ENCODE measurements around the gene NDUFS2. TPM values are rescaled to one million over a fixed set of nuclear protein-coding genes. Genes with fewer than 3 reads are reported as not detected.

Gene NDUFS2
- total and polyA plus RNA-seq, 9 of the 15 experiments (the other 6 are each of a cell fraction or from before 2014, with no cell fraction given), result 70.0 to 176 (median 141) TPM

DNA sequence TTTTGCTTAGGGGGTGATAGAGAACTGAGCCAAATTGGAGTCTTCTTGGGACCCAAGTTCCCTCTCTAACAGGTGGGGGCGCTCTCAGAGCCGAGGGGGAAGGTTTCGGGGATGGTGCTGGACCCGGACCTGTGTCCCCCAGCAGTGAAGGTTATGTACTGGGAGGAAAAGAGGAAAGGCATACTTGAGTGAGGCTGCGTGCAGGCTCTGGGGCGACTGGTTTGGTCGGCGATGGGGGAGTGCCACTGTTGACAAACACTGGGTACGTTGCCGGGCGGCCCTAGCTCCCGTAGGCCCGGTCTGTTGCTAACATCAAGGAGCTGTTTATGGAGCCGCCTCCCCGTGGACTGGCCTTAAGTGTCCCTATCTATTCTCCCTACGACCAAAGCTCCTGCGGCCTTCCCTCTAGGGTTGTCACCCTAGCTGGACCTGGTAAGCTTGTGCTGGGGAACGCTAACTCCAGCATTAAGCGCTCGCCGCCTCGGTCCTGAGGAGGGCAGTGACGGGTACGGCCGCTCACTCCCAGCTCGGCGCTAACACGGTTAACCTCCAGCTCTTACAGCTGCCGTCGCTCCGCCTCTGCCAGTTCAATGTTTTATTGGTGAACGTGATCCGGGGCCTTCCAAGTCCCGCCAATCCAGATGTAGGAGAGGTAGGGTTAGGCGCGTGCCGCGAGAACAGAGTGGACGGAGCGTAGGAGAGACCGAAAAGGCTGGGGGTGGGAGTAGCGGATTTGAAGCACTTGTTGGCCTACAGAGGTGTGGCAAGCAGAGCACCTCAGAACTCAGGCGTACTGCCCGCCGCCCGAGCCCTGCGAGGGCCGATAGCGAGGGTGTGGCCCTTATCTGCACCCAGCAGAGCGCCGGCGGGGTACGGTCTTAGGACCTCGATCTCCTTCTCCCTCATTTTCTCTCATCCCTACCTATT lies 36.2 kb upstream of the NDUFS2 start, which contains the start of gene PPOX (continued):
- TF ChIP-seq, protein P1, sequence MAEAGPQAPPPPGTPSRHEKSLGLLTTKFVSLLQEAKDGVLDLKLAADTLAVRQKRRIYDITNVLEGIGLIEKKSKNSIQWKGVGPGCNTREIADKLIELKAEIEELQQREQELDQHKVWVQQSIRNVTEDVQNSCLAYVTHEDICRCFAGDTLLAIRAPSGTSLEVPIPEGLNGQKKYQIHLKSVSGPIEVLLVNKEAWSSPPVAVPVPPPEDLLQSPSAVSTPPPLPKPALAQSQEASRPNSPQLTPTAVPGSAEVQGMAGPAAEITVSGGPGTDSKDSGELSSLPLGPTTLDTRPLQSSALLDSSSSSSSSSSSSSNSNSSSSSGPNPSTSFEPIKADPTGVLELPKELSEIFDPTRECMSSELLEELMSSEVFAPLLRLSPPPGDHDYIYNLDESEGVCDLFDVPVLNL (CRISPR knock-in tag; IDR thresholded peaks at IDR 0.05; ENCODE audit: low read depth), result no peak
- TF ChIP-seq CBFB (CRISPR knock-in tag; IDR thresholded peaks at IDR 0.05), result no peak
- TF ChIP-seq CXXC5 (CRISPR knock-in tag; IDR thresholded peaks at IDR 0.05), result peak; percentile 100
- TF ChIP-seq, protein P2, sequence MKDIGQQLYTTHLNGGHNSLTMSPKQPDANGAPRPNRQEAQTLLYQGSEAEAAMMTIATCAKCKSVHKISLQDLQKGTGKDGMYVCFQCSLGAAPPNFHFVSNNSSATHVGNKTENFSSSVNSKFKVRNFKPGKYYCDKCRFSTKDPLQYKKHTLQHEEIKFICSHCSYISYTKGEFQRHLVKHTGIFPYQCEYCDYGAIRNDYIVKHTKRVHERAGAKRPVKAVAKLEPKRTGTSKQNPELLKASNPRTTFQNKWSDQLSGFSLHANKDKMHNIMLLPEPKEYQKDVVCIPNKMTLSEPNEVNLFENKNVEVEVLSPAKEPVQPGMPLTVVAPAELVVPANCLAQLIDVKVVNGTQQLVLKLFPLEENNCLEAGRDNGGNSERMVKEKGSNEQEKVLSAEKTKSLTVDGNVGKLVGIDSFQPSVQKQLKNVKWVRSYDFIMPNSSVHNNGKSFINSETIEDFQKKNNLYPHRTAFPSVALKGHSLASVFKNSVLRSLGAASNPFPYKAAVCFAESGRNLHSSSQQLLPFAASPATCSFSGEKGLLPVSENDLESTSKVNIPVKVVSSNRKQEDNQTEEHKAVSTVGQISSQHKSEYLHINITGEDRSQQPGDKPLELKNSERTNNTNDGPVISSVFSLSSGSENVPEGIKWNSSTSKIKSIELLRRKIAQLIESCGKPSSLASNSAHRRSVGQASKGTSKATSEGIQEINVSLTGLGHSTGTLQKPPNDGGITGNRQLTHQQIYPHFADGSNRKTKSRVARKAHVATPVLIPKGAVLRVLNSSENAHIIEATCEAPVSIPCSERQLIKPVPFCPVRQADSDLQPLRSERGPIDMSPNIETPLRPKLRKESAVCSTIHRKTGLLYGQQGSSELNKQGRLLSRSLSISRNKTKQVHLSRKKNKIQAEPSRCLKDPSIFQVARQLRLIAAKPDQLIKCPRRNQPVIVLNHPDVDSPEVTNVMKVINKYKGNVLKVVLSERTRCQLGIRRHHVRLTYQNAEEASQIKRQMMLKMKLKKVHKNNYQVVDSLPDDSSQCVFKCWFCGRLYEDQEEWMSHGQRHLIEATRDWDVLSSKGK (CRISPR knock-in tag; IDR thresholded peaks at IDR 0.05), result no peak
- TF ChIP-seq, protein P3, sequence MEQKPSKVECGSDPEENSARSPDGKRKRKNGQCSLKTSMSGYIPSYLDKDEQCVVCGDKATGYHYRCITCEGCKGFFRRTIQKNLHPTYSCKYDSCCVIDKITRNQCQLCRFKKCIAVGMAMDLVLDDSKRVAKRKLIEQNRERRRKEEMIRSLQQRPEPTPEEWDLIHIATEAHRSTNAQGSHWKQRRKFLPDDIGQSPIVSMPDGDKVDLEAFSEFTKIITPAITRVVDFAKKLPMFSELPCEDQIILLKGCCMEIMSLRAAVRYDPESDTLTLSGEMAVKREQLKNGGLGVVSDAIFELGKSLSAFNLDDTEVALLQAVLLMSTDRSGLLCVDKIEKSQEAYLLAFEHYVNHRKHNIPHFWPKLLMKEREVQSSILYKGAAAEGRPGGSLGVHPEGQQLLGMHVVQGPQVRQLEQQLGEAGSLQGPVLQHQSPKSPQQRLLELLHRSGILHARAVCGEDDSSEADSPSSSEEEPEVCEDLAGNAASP (IDR thresholded peaks at IDR 0.05), result no peak
- TF ChIP-seq HNRNPLL (IDR thresholded peaks at IDR 0.05; ENCODE audit: low read depth, low read length, poor library complexity, severe bottlenecking), result peak; percentile 76
- TF ChIP-seq, protein P4, sequence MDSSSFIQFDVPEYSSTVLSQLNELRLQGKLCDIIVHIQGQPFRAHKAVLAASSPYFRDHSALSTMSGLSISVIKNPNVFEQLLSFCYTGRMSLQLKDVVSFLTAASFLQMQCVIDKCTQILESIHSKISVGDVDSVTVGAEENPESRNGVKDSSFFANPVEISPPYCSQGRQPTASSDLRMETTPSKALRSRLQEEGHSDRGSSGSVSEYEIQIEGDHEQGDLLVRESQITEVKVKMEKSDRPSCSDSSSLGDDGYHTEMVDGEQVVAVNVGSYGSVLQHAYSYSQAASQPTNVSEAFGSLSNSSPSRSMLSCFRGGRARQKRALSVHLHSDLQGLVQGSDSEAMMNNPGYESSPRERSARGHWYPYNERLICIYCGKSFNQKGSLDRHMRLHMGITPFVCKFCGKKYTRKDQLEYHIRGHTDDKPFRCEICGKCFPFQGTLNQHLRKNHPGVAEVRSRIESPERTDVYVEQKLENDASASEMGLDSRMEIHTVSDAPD (CRISPR knock-in tag; IDR thresholded peaks at IDR 0.05), result no peak
- TF ChIP-seq ZNF79 (CRISPR knock-in tag; IDR thresholded peaks at IDR 0.05; ENCODE audit: low read depth), result no peak
- TF ChIP-seq MCM5 (IDR thresholded peaks at IDR 0.05; ENCODE audit: low read depth), result no peak
- TF ChIP-seq KLF6 (CRISPR knock-in tag; IDR thresholded peaks at IDR 0.05; ENCODE audit: borderline replicate concordance), result peak; percentile 79; the same call in 1 of the 2 replicates
- no peak for TF ChIP-seq ZSCAN32 (CRISPR knock-in tag; IDR thresholded peaks at IDR 0.05)
- no peak for TF ChIP-seq ZNF696 (CRISPR knock-in tag; conservative IDR thresholded peaks at IDR 0.05)
- TF ChIP-seq, protein P5, sequence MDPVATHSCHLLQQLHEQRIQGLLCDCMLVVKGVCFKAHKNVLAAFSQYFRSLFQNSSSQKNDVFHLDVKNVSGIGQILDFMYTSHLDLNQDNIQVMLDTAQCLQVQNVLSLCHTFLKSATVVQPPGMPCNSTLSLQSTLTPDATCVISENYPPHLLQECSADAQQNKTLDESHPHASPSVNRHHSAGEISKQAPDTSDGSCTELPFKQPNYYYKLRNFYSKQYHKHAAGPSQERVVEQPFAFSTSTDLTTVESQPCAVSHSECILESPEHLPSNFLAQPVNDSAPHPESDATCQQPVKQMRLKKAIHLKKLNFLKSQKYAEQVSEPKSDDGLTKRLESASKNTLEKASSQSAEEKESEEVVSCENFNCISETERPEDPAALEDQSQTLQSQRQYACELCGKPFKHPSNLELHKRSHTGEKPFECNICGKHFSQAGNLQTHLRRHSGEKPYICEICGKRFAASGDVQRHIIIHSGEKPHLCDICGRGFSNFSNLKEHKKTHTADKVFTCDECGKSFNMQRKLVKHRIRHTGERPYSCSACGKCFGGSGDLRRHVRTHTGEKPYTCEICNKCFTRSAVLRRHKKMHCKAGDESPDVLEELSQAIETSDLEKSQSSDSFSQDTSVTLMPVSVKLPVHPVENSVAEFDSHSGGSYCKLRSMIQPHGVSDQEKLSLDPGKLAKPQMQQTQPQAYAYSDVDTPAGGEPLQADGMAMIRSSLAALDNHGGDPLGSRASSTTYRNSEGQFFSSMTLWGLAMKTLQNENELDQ (CRISPR knock-in tag; IDR thresholded peaks at IDR 0.05; ENCODE audit: borderline replicate concordance), result no peak
- no peak for TF ChIP-seq XRCC4 (IDR thresholded peaks at IDR 0.05; ENCODE audit: extremely low read depth, insufficient read depth, insufficient read length)
- no peak for TF ChIP-seq ZNF165 (CRISPR knock-in tag; IDR thresholded peaks at IDR 0.05; ENCODE audit: borderline replicate concordance)
- peak; percentile 98 for TF ChIP-seq SMARCA4 (IDR thresholded peaks at IDR 0.05)
- TF ChIP-seq TARDBP (IDR thresholded peaks at IDR 0.05), result peak; percentile 45
- no peak for TF ChIP-seq SNRNP70 (optimal IDR thresholded peaks at IDR 0.05; ENCODE audit: low read depth, low read length)
